Activated T-cell treated with anti-CD3 and anti-CD28 coated beads, Interleukin-2, amount 50 U/mL, for 72 hours (primary cell): ENCODE results near the gene KCNMA1. TPM values are rescaled to one million over a fixed set of nuclear protein-coding genes. Genes with fewer than 3 reads are reported as not detected.

ENCODE experiments used
- ATAC-seq, 2 donors: fragments of 150-1000 bp; cut with Tn5 transposase; replicated peaks in 1 of 2; 2 replicates each; pipeline ENCODE4 v1.10.0; 2021; ENCODE audit warnings: moderate library complexity in 2 of 2, mild to moderate bottlenecking in 1 of 2
- DNase-seq, 2 donors: peaks; one replicate each; pipeline ENCODE4 v3.0.0; 2021 to 2022; ENCODE audit warnings: mixed read lengths in 1 of 2
- H3K27ac Mint-ChIP-seq: one replicate; pipeline ENCODE4 v1.8.0; 2022; ENCODE audit warnings: mild to moderate bottlenecking, moderate library complexity, mixed read lengths
- H3K27me3 Mint-ChIP-seq: one replicate; pipeline ENCODE4 v1.8.0; 2022; ENCODE audit warnings: low read depth, mixed read lengths
- H3K36me3 Mint-ChIP-seq, 2 donors: one replicate each; pipeline ENCODE4 v1.8.0; 2022; ENCODE audit warnings: mixed read lengths in 2 of 2, mild to moderate bottlenecking in 1 of 2; ENCODE audit not compliant: insufficient read depth in 2 of 2
- H3K4me1 Mint-ChIP-seq: one replicate; pipeline ENCODE4 v1.8.0; 2022; ENCODE audit warnings: low read depth, mixed read lengths
- H3K4me3 Mint-ChIP-seq, 2 donors: one replicate each; pipeline ENCODE4 v1.8.0; 2022; ENCODE audit warnings: mild to moderate bottlenecking in 2 of 2, mixed read lengths in 2 of 2, moderate library complexity in 2 of 2
- H3K9me3 Mint-ChIP-seq, 2 donors: one replicate each; pipeline ENCODE4 v1.8.0; 2022; ENCODE audit warnings: mixed read lengths in 2 of 2
- total RNA-seq, 2 donors: library from RNA; stranded (reverse); gene quantifications; one replicate each; pipeline ENCODE4 v1.2.3, GENCODE V29; 2022

Gene KCNMA1
- total RNA-seq, 2 donors from 2014 or later: 0.55 to 1.0 TPM

- peak in 1 of 2 donors; percentile 2 for DNase-seq
- ATAC-seq: peak in 1 of 2 donors; percentile 39
- H3K27me3 Mint-ChIP-seq: peaks cover 13% of the 10 kb centered on the region
- H3K36me3 Mint-ChIP-seq: no peaks in the 10 kb centered on the region
- H3K27ac Mint-ChIP-seq: no peak overlapping the region
- no peaks in the 10 kb centered on the region for H3K4me1 Mint-ChIP-seq
- no peaks in the 10 kb centered on the region for H3K9me3 Mint-ChIP-seq
- no peak overlapping the region for H3K4me3 Mint-ChIP-seq
These were observed 34.1 kb downstream of the KCNMA1 start for GRCh38 chr10:77603534-77603927.

GRCh38 chr10:77602913-77603533 is 34.6 kb downstream of the KCNMA1 start:
- Mint-ChIP-seq H3K4me3 (peak overlapping the region in 1 of 2 donors; percentile 36), H3K27ac (no peak overlapping the region), H3K27me3 (peaks cover 13% of the 10 kb centered on the region), H3K4me1 (no peaks in the 10 kb centered on the region), H3K36me3 (no peaks in the 10 kb centered on the region), H3K9me3 (no peaks in the 10 kb centered on the region)
- no peak for ATAC-seq
- DNase-seq: no peak

GRCh38 chr10:77602231-77602912 is 35.2 kb downstream of the KCNMA1 start:
- ATAC-seq (no peak), DNase-seq (no peak)
- H3K9me3 Mint-ChIP-seq: no peaks in the 10 kb centered on the region
- no peak overlapping the region for H3K4me3 Mint-ChIP-seq
- peaks cover 13% of the 10 kb centered on the region for H3K27me3 Mint-ChIP-seq
- no peak overlapping the region for H3K27ac Mint-ChIP-seq
- H3K36me3 Mint-ChIP-seq: no peaks in the 10 kb centered on the region
- no peaks in the 10 kb centered on the region for H3K4me1 Mint-ChIP-seq

GRCh38 chr10:77601488-77601887 is 36.1 kb downstream of the KCNMA1 start:
- DNase-seq (no peak), ATAC-seq (no peak)
- Mint-ChIP-seq H3K4me3 (no peak overlapping the region), H3K36me3 (no peaks in the 10 kb centered on the region), H3K9me3 (no peaks in the 10 kb centered on the region), H3K4me1 (no peaks in the 10 kb centered on the region), H3K27me3 (peaks cover 13% of the 10 kb centered on the region), H3K27ac (no peak overlapping the region)

- Mint-ChIP-seq H3K27me3 (peaks cover 13% of the 10 kb centered on the region), H3K27ac (no peak overlapping the region), H3K4me1 (no peaks in the 10 kb centered on the region), H3K36me3 (no peaks in the 10 kb centered on the region), H3K9me3 (no peaks in the 10 kb centered on the region), H3K4me3 (no peak overlapping the region)
- ATAC-seq: no peak
- no peak for DNase-seq
These were observed 37.0 kb downstream of the KCNMA1 start for GRCh38 chr10:77600640-77601039.

- no peak overlapping the region for H3K27ac Mint-ChIP-seq
- H3K36me3 Mint-ChIP-seq: no peaks in the 10 kb centered on the region
- ATAC-seq: no peak
- H3K9me3 Mint-ChIP-seq: no peaks in the 10 kb centered on the region
- H3K27me3 Mint-ChIP-seq: peaks cover 13% of the 10 kb centered on the region
- no peaks in the 10 kb centered on the region for H3K4me1 Mint-ChIP-seq
- DNase-seq: no peak
- no peak overlapping the region for H3K4me3 Mint-ChIP-seq
These were observed 38.0 kb downstream of the KCNMA1 start for GRCh38 chr10:77599651-77600050.

- H3K4me1 Mint-ChIP-seq: no peaks in the 10 kb centered on the region
- peaks cover 13% of the 10 kb centered on the region for H3K27me3 Mint-ChIP-seq
- no peak overlapping the region for H3K4me3 Mint-ChIP-seq
- ATAC-seq (no peak), DNase-seq (no peak)
- H3K9me3 Mint-ChIP-seq: no peaks in the 10 kb centered on the region
- no peak overlapping the region for H3K27ac Mint-ChIP-seq
- H3K36me3 Mint-ChIP-seq: no peaks in the 10 kb centered on the region
These were observed 39.0 kb downstream of the KCNMA1 start for GRCh38 chr10:77598606-77599005.

- no peaks in the 10 kb centered on the region for H3K36me3 Mint-ChIP-seq
- peaks cover 13% of the 10 kb centered on the region for H3K27me3 Mint-ChIP-seq
- H3K27ac Mint-ChIP-seq: no peak overlapping the region
- H3K9me3 Mint-ChIP-seq: no peaks in the 10 kb centered on the region
- H3K4me1 Mint-ChIP-seq: no peaks in the 10 kb centered on the region
- DNase-seq: no peak
- no peak for ATAC-seq
- H3K4me3 Mint-ChIP-seq: no peak overlapping the region
These were observed 40.0 kb downstream of the KCNMA1 start for GRCh38 chr10:77597560-77597959.

GRCh38 chr10:77594471-77594783 is 43.2 kb downstream of the KCNMA1 start:
- H3K4me1 Mint-ChIP-seq: no peaks in the 10 kb centered on the region
- H3K27ac Mint-ChIP-seq: no peak overlapping the region
- no peaks in the 10 kb centered on the region for H3K9me3 Mint-ChIP-seq
- DNase-seq (no peak), ATAC-seq (no peak)
- H3K36me3 Mint-ChIP-seq: no peaks in the 10 kb centered on the region
- no peak overlapping the region for H3K4me3 Mint-ChIP-seq
- peaks cover under 1% of the 10 kb centered on the region for H3K27me3 Mint-ChIP-seq

- ATAC-seq (no peak), DNase-seq (no peak)
- no peaks in the 10 kb centered on the region for H3K36me3 Mint-ChIP-seq
- no peaks in the 10 kb centered on the region for H3K27me3 Mint-ChIP-seq
- H3K4me3 Mint-ChIP-seq: no peak overlapping the region
- no peaks in the 10 kb centered on the region for H3K9me3 Mint-ChIP-seq
- no peak overlapping the region for H3K27ac Mint-ChIP-seq
- H3K4me1 Mint-ChIP-seq: no peaks in the 10 kb centered on the region
These were observed 43.7 kb downstream of the KCNMA1 start for GRCh38 chr10:77593771-77594470.

- Mint-ChIP-seq H3K36me3 (no peaks in the 10 kb centered on the region), H3K4me1 (no peaks in the 10 kb centered on the region), H3K27me3 (no peaks in the 10 kb centered on the region), H3K27ac (no peak overlapping the region), H3K4me3 (no peak overlapping the region), H3K9me3 (no peaks in the 10 kb centered on the region)
- ATAC-seq: no peak
- no peak for DNase-seq
These were observed 44.5 kb downstream of the KCNMA1 start for GRCh38 chr10:77592946-77593636.

GRCh38 chr10:77592510-77592909 is 45.1 kb downstream of the KCNMA1 start:
- Mint-ChIP-seq H3K36me3 (no peaks in the 10 kb centered on the region), H3K4me3 (no peak overlapping the region), H3K27me3 (no peaks in the 10 kb centered on the region), H3K4me1 (no peaks in the 10 kb centered on the region), H3K27ac (no peak overlapping the region), H3K9me3 (no peaks in the 10 kb centered on the region)
- no peak for DNase-seq
- no peak for ATAC-seq

- Mint-ChIP-seq H3K4me3 (no peak overlapping the region), H3K4me1 (no peaks in the 10 kb centered on the region), H3K36me3 (no peaks in the 10 kb centered on the region), H3K27ac (no peak overlapping the region), H3K27me3 (no peaks in the 10 kb centered on the region), H3K9me3 (no peaks in the 10 kb centered on the region)
- DNase-seq (no peak), ATAC-seq (no peak)
These were observed 46.2 kb downstream of the KCNMA1 start for GRCh38 chr10:77591238-77591880.
